ENCODE measurements around the gene SRRM3.
A peak's percentile ranks its signal among the peaks of the same experiment; 100 is the strongest.
"Not testable (repeated sequence)": the region's sequence is repeated elsewhere in the genome, so short reads cannot be mapped to it uniquely, and the experiment has no call there.

Gene SRRM3

GRCh38 chr7:76317782-76318487 is 116.2 kb downstream of the SRRM3 start:
- peak; percentile 91 to 98 (median 92) for DNase-seq

- DNase-seq = peak in 4 of 5 experiments; percentile 41 to 86 (median 54)
These were observed 117.0 kb downstream of the SRRM3 start for GRCh38 chr7:76318488-76319353.

- DNase-seq = no peak
These were observed 123.4 kb downstream of the SRRM3 start for GRCh38 chr7:76325092-76325491.

GRCh38 chr7:76325811-76326210 is 124.1 kb downstream of the SRRM3 start:
- DNase-seq = no peak

- no peak for DNase-seq
These were observed 125.0 kb downstream of the SRRM3 start for GRCh38 chr7:76326646-76327233.

GRCh38 chr7:76327610-76328009 is 125.9 kb downstream of the SRRM3 start:
- DNase-seq = no peak

- no peak for DNase-seq
These were observed 126.7 kb downstream of the SRRM3 start for GRCh38 chr7:76328389-76328788.

- no peak for DNase-seq
These were observed 127.8 kb downstream of the SRRM3 start for GRCh38 chr7:76329479-76329878.

GRCh38 chr7:76330261-76330660 is 128.6 kb downstream of the SRRM3 start:
- DNase-seq = no peak

GRCh38 chr7:76330673-76331072 is 129.0 kb downstream of the SRRM3 start:
- no peak for DNase-seq

- DNase-seq = no peak
These were observed 130.4 kb downstream of the SRRM3 start for GRCh38 chr7:76332078-76332477.

- no peak for DNase-seq
These were observed 131.9 kb downstream of the SRRM3 start for GRCh38 chr7:76333511-76334101.

GRCh38 chr7:76334320-76334967 is 132.7 kb downstream of the SRRM3 start:
- no peak for DNase-seq

- DNase-seq = not testable (repeated sequence)
These were observed 133.7 kb downstream of the SRRM3 start for GRCh38 chr7:76335417-76335816.

- DNase-seq = no peak
These were observed 134.4 kb downstream of the SRRM3 start for GRCh38 chr7:76336094-76336493.

All from T-helper 2 cell (primary cell).